Gastrocnemius medialis (tissue), 4 donors: ENCODE results near the gene ASB1.

ENCODE experiments used
- CTCF ChIP-seq, 5 experiments: fragments of 450-650 bp in 3 of 5; fragments of 200-600 bp in 2 of 5; sonication (generic) in 2 of 5; IDR thresholded peaks in 4 of 5; conservative IDR thresholded peaks in 1 of 5; 1 replicate in 4 of 5; 2 replicates in 1 of 5; pipeline ENCODE4 v1.5.1; 2016 to 2019; ENCODE audit warnings: antibody characterized with exemption in 5 of 5, mild to moderate bottlenecking in 3 of 5, moderate library complexity in 3 of 5
- POLR2A ChIP-seq, 2 donors: fragments of 450-650 bp; IDR thresholded peaks; one replicate each; pipeline ENCODE4 v1.6.1; 2017; ENCODE audit warnings: antibody characterized with exemption in 2 of 2, mild to moderate bottlenecking in 2 of 2, moderate library complexity in 2 of 2

GRCh38 chr2:238473523-238473922 lies 46.8 kb downstream of the ASB1 start:
- TF ChIP-seq CTCF (IDR thresholded peaks at IDR 0.05 in 4 of 5, conservative IDR thresholded peaks at IDR 0.05 in 1 of 5) (no peak), POLR2A (IDR thresholded peaks at IDR 0.05) (no peak)
